Pulmonary artery endothelial cell (primary cell): ENCODE data around the gene PRICKLE4. TPM values are rescaled to one million over a fixed set of nuclear protein-coding genes. Genes with fewer than 3 reads are reported as not detected.

Source experiments
- DNase-seq: peaks from one replicate; pipeline ENCODE4 v3.0.0-alpha.2; 2011; ENCODE audit warnings: low read depth, low spot score
- total RNA-seq: library from RNA; depleted of rRNA; stranded (reverse); fragments of >200 nt; gene quantifications from 2 replicates; pipeline ENCODE4 v1.2.3, GENCODE V29; 2014

Gene PRICKLE4
- total RNA-seq, 1 donor from 2014 or later: 1.1 TPM

GRCh38 chr6:41836660-41837052 is 56.1 kb downstream of the PRICKLE4 start:
- DNase-seq: no peak

Other genes starting within 250 kb of the PRICKLE4 start
- 2.9 and 3.1 TPM in 2 replicates for gene FOXP4, start 234.4 kb upstream of the PRICKLE4 start, total RNA-seq
- 18.7 and 26.8 TPM in 2 replicates for gene MDFI, start 142.3 kb upstream of the PRICKLE4 start, total RNA-seq
- 3.8 and 4.4 TPM in 2 replicates for gene TFEB, start 45.2 kb upstream of the PRICKLE4 start, total RNA-seq
- not detected in 2 replicates for gene PGC, start 33.4 kb upstream of the PRICKLE4 start, total RNA-seq
- gene FRS3, start 882 bp upstream of the PRICKLE4 start, total RNA-seq: 1.2 TPM in 2 replicates
- gene TOMM6, start 6.9 kb downstream of the PRICKLE4 start, total RNA-seq: 95.8 and 101 TPM in 2 replicates
- 1.8 and 3.2 TPM in 2 replicates for gene USP49, start 114.6 kb downstream of the PRICKLE4 start, total RNA-seq
- 31.0 and 50.1 TPM in 2 replicates for gene MED20, start 140.4 kb downstream of the PRICKLE4 start, total RNA-seq
- 30.6 and 32.7 TPM in 2 replicates for gene BYSL, start 140.7 kb downstream of the PRICKLE4 start, total RNA-seq
- 37.6 and 64.7 TPM in 2 replicates for gene CCND3, start 161.0 kb downstream of the PRICKLE4 start, total RNA-seq